Astrocyte (in vitro differentiated cells and primary cell): Measurements from ENCODE around the gene FSIP1. TPM values are rescaled to one million over a fixed set of nuclear protein-coding genes. Genes with fewer than 3 reads are reported as not detected.
A peak's percentile ranks its signal among the peaks of the same experiment; 100 is the strongest.

Experiments used
- DNase-seq: peaks from one replicate; pipeline ENCODE4 v3.0.0-alpha.2; 2010; ENCODE audit warnings: low read depth
- FAIRE-seq: peaks from 2 replicates; lab custom pipeline; 2011; peaks lifted over from hg19 to GRCh38; lab: Jason Lieb, UNC
- H2AFZ ChIP-seq: 2 replicates; pipeline ENCODE4 v1.6.0; 2012; ENCODE audit warnings: low read depth, low read length, inconsistent platforms
- H3K27ac ChIP-seq: 2 replicates; pipeline ENCODE4 v1.5.1; 2011; ENCODE audit warnings: low read depth, low read length, inconsistent platforms
- H3K27me3 ChIP-seq: 2 replicates; pipeline ENCODE4 v1.6.0; 2011; ENCODE audit warnings: low read length, inconsistent platforms; ENCODE audit not compliant: insufficient read depth
- H3K36me3 ChIP-seq: 2 replicates; pipeline ENCODE4 v1.5.1; 2011; ENCODE audit warnings: low read length, inconsistent platforms; ENCODE audit not compliant: insufficient read depth
- H3K4me1 ChIP-seq: 2 replicates; pipeline ENCODE4 v1.5.1; 2011; ENCODE audit warnings: low read length, inconsistent platforms; ENCODE audit not compliant: insufficient read depth
- H3K4me2 ChIP-seq: 2 replicates; pipeline ENCODE4 v1.6.0; 2012; ENCODE audit warnings: low read length, inconsistent platforms
- H3K4me3 ChIP-seq: 2 replicates; pipeline ENCODE4 v1.5.1; 2011; ENCODE audit warnings: low read depth, mild to moderate bottlenecking, low read length, inconsistent platforms; ENCODE audit not compliant: insufficient read depth
- H3K79me2 ChIP-seq: 2 replicates; pipeline ENCODE4 v1.6.0; 2012; ENCODE audit warnings: mild to moderate bottlenecking, low read length, inconsistent platforms; ENCODE audit not compliant: insufficient read depth
- H3K9ac ChIP-seq: 2 replicates; pipeline ENCODE4 v1.6.0; 2012; ENCODE audit warnings: mild to moderate bottlenecking, low read length, inconsistent platforms
- H3K9me3 ChIP-seq: 2 replicates; pipeline ENCODE4 v1.5.1; 2012; ENCODE audit warnings: low read depth, mild to moderate bottlenecking, low read length, inconsistent platforms; ENCODE audit not compliant: insufficient read depth
- H4K20me1 ChIP-seq: 2 replicates; pipeline ENCODE4 v1.6.0; 2012; ENCODE audit warnings: low read length, inconsistent platforms; ENCODE audit not compliant: insufficient read depth
- H3K27ac Mint-ChIP-seq: one replicate; pipeline ENCODE4 v1.8.0; 2021; ENCODE audit warnings: mild to moderate bottlenecking, mixed read lengths; ENCODE audit not compliant: unreplicated experiment
- H3K27me3 Mint-ChIP-seq: one replicate; pipeline ENCODE4 v1.8.0; 2021; ENCODE audit warnings: low read depth, mixed read lengths; ENCODE audit not compliant: unreplicated experiment
- H3K36me3 Mint-ChIP-seq: one replicate; pipeline ENCODE4 v1.8.0; 2021; ENCODE audit warnings: low read depth, mixed read lengths; ENCODE audit not compliant: unreplicated experiment
- H3K4me1 Mint-ChIP-seq: one replicate; pipeline ENCODE4 v1.8.0; 2021; ENCODE audit warnings: low read depth, mixed read lengths; ENCODE audit not compliant: unreplicated experiment
- H3K4me3 Mint-ChIP-seq: one replicate; pipeline ENCODE4 v1.8.0; 2021; ENCODE audit warnings: mild to moderate bottlenecking, moderate library complexity, mixed read lengths; ENCODE audit not compliant: unreplicated experiment
- H3K9me3 Mint-ChIP-seq: one replicate; pipeline ENCODE4 v1.8.0; 2021; ENCODE audit warnings: mild to moderate bottlenecking, mixed read lengths; ENCODE audit not compliant: unreplicated experiment
- CTCF ChIP-seq: IDR thresholded peaks from 2 replicates; pipeline ENCODE4 v1.5.1; 2011; ENCODE audit warnings: low read depth, mild to moderate bottlenecking, inconsistent platforms, low read length, moderate library complexity; ENCODE audit not compliant: insufficient read depth
- EZH2 ChIP-seq: IDR thresholded peaks from 2 replicates; pipeline ENCODE4 v1.6.1; 2012; ENCODE audit warnings: mild to moderate bottlenecking, low read length, inconsistent platforms; ENCODE audit not compliant: insufficient read depth
- total RNA-seq: library from RNA; stranded (reverse); gene quantifications from 2 replicates; pipeline ENCODE4 v1.2.1, GENCODE V29; 2021

The FSIP1 gene
- total RNA-seq, 1 donor from 2014 or later, result 0.77 TPM

- no peaks in the 10 kb centered on the region for H3K27me3 ChIP-seq
- no peak for TF ChIP-seq CTCF
- TF ChIP-seq EZH2, result no peak
- Mint-ChIP-seq H3K4me3 (no peak overlapping the region), H3K27me3 (no peaks in the 10 kb centered on the region), H3K36me3 (no peaks in the 10 kb centered on the region), H3K4me1 (peaks cover 13% of the 10 kb centered on the region), H3K9me3 (peaks cover 5% of the 10 kb centered on the region), H3K27ac (no peak overlapping the region)
- H3K79me2 ChIP-seq, result no peaks in the 10 kb centered on the region
- H4K20me1 ChIP-seq, result no peaks in the 10 kb centered on the region
- peak; percentile 84 for FAIRE-seq
- no peaks in the 10 kb centered on the region for H3K9me3 ChIP-seq
- no peak overlapping the region for H3K4me3 ChIP-seq
- H3K9ac ChIP-seq, result peak overlapping the region; percentile 36
- H3K4me2 ChIP-seq, result peak overlapping the region; percentile 62
- no peak overlapping the region for H2AFZ ChIP-seq
- peak overlapping the region; percentile 81 for H3K27ac ChIP-seq
- H3K4me1 ChIP-seq, result peaks cover 17% of the 10 kb centered on the region
- peak; percentile 91 for DNase-seq
- H3K36me3 ChIP-seq, result no peaks in the 10 kb centered on the region
These were observed 140.5 kb downstream of the FSIP1 start for GRCh38 chr15:39642011-39642640.

GRCh38 chr15:39641191-39641889, 141.3 kb downstream of the FSIP1 start:
- Histone ChIP-seq H3K4me2 (peak overlapping the region; percentile 34), H4K20me1 (no peaks in the 10 kb centered on the region), H3K4me3 (no peak overlapping the region), H3K36me3 (no peaks in the 10 kb centered on the region), H3K9me3 (no peaks in the 10 kb centered on the region), H2AFZ (no peak overlapping the region), H3K4me1 (peaks cover 17% of the 10 kb centered on the region), H3K27ac (peak overlapping the region; percentile 81), H3K9ac (no peak overlapping the region), H3K79me2 (no peaks in the 10 kb centered on the region), H3K27me3 (no peaks in the 10 kb centered on the region)
- Mint-ChIP-seq H3K4me1 (peaks cover 13% of the 10 kb centered on the region), H3K27ac (no peak overlapping the region), H3K27me3 (no peaks in the 10 kb centered on the region), H3K36me3 (no peaks in the 10 kb centered on the region), H3K9me3 (peaks cover 5% of the 10 kb centered on the region), H3K4me3 (no peak overlapping the region)
- FAIRE-seq, result peak; percentile 78
- TF ChIP-seq EZH2 (no peak), CTCF (no peak)
- DNase-seq, result peak; percentile 42

- peak; percentile 52 for FAIRE-seq
- Histone ChIP-seq H3K9me3 (no peaks in the 10 kb centered on the region), H3K4me2 (no peak overlapping the region), H3K4me1 (peaks cover 17% of the 10 kb centered on the region), H3K36me3 (no peaks in the 10 kb centered on the region), H2AFZ (no peak overlapping the region), H3K9ac (no peak overlapping the region), H3K79me2 (no peaks in the 10 kb centered on the region), H3K27ac (no peak overlapping the region), H3K4me3 (no peak overlapping the region), H3K27me3 (no peaks in the 10 kb centered on the region), H4K20me1 (no peaks in the 10 kb centered on the region)
- DNase-seq, result no peak
- H3K4me3 Mint-ChIP-seq, result no peak overlapping the region
- TF ChIP-seq CTCF, result no peak
- no peak for TF ChIP-seq EZH2
- H3K36me3 Mint-ChIP-seq, result no peaks in the 10 kb centered on the region
- H3K9me3 Mint-ChIP-seq, result peaks cover 3% of the 10 kb centered on the region
- H3K27ac Mint-ChIP-seq, result no peak overlapping the region
- peaks cover 13% of the 10 kb centered on the region for H3K4me1 Mint-ChIP-seq
- H3K27me3 Mint-ChIP-seq, result no peaks in the 10 kb centered on the region
These were observed 142.0 kb downstream of the FSIP1 start for GRCh38 chr15:39640665-39641064.
